Fibroblast of pulmonary artery (primary cell): ENCODE measurements around the gene SLC9A9.

Experiments
- DNase-seq: peaks from one replicate; pipeline ENCODE4 v3.0.0-alpha.2; 2010; ENCODE audit warnings: low read depth
- H3K4me3 ChIP-seq: replicated peaks from 2 replicates; pipeline ENCODE4 v1.5.1; 2011; ENCODE audit warnings: low read depth, mild to moderate bottlenecking, control low read depth, low read length, moderate library complexity
- TF ChIP-seq, protein P1 (sequence below): IDR thresholded peaks from 2 replicates; pipeline ENCODE4 v1.5.1; 2011; ENCODE audit warnings: mild to moderate bottlenecking, control low read depth, low read length, inconsistent platforms; ENCODE audit errors: missing control alignments

The SLC9A9 gene

DNA sequence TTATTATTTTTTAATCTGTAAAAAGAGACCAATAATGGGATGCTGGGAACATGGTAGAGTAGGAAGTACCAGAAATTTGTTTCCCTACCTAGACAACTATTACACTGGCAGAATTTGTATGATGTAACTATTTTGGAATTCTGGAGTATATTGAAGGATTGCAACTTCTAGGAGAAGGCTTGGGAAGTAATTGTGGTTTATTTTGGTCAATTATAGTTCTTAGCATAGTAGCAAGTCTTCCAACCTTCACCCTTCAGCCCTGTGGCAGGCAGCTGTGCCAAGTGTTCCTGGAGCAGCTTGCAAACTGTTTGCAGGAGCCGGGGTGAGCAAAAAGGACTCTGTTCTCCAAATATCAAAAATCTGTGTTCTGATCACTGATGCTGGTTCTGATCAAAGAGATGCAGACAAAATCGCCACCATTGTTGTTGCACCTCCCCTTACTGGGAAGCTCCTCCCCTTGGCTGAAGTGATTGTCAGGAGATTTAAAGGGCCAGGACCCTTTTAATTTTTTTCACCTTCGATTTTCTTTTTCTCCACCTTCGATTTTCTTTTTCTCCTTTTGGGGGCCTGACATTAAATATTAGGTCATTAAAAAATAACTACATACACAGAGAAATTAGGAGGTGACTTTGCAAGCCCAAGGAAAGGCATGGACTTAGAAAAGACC is 363.3 kb downstream of the SLC9A9 start:
- TF ChIP-seq, protein P1, sequence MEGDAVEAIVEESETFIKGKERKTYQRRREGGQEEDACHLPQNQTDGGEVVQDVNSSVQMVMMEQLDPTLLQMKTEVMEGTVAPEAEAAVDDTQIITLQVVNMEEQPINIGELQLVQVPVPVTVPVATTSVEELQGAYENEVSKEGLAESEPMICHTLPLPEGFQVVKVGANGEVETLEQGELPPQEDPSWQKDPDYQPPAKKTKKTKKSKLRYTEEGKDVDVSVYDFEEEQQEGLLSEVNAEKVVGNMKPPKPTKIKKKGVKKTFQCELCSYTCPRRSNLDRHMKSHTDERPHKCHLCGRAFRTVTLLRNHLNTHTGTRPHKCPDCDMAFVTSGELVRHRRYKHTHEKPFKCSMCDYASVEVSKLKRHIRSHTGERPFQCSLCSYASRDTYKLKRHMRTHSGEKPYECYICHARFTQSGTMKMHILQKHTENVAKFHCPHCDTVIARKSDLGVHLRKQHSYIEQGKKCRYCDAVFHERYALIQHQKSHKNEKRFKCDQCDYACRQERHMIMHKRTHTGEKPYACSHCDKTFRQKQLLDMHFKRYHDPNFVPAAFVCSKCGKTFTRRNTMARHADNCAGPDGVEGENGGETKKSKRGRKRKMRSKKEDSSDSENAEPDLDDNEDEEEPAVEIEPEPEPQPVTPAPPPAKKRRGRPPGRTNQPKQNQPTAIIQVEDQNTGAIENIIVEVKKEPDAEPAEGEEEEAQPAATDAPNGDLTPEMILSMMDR, result no peak
- no peak overlapping the region for H3K4me3 ChIP-seq
- DNase-seq, result no peak

DNA sequence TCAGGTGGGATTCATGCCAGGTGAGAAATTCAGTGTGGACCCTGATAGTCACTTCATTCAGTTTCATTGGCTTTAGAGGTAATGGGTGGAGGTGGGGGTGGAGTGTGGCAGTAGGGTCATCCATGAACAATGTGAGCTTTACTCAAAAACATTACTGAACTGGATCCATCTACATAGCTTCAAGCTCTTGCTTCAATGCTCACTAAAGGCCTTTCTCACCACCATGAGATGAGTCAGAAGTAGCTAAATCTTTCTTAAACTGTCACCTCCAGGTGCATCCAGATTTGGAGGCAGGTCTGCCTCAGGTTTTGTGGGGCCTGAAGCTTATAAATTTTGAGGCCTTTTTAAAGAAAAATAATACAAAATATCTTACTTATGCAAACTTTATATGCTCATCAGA is 365.1 kb downstream of the SLC9A9 start:
- DNase-seq, result no peak
- H3K4me3 ChIP-seq, result no peak overlapping the region
- TF ChIP-seq, protein P1, result no peak

DNA sequence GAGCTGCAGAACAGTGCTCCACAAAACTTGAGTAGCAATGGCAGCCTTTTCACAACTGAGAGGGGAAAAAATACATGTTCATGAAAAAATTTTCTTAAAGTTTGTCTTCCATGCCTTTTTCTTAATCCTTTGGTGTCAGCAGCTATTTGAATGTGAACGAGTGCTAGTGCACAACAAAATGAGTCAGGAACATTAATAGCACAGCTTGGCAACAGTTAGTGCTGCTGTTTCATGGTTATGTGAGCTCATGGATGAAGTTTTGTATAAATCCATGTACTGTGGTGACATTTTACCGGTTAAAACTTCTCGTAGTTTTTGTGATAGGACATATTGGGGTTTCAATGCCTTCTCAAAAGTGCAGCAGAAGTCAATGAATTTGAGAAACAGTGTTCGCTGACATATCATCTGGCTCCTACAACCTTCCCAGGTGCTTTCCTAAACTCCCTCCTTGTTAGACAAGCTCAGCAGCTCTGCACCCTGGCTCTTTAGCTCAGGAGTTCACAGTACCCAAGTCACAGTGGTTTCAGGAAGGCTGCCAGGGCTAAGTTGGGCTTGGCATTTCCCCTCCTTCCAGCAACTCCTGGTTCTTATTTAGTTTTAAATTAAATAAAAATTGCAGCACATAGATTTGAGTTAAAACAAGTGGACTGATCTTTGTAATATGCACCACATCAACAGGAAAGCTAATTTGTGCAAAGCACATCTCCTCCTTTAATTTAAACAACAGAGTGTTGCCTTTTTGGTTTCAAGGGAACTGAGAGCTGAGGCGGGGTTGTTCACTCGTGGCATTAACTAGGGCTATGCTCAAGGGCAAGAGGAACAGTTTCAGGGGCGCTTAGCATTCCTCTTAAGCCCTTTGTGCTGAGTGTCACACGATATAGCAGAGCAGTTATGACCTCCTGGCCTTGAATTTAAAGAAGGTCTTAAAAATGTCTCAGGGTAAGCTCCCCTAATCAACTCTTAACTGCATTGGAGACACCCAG is 365.9 kb downstream of the SLC9A9 start:
- TF ChIP-seq, protein P1, result no peak
- no peak overlapping the region for H3K4me3 ChIP-seq
- no peak for DNase-seq

DNA sequence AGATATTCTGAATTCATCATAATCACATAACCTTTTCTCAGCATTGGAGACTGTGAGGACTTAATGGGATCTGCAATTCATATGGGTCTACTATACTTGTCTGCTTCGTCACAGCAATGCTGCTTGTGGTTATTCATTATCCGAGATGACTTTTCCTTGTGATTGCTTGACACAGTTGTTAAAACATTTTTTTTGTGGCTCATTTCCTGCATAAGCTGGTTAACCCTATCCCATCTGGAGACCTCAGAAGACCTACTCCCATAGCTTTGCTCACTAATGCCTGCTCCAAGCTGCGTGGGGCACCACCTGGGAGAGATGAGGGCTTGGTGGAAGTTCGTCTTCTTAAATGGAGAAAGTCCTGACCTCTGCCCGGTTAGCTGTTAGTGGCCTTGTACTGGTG is 367.9 kb downstream of the SLC9A9 start:
- TF ChIP-seq, protein P1, result no peak
- no peak overlapping the region for H3K4me3 ChIP-seq
- peak; percentile 21 for DNase-seq

DNA sequence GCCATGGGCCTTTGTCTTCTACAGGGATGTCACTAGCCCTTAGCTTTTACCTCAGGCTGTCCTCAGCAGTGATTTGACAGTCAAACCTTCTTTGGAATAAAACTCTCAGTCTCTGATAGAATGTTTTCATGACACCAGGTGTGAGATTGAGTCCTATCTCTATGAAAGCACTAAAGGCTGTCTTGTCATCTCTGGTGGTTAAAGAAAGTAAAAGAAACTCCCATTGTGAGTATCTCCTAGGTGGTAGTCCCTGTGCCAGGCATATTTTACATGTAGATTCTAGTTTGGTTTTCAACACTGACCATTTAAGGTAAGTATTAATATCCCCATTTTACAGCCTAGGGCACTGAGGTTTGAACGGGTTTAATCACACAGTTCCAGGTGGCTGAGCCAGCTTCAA is 368.5 kb downstream of the SLC9A9 start:
- DNase-seq, result no peak
- no peak overlapping the region for H3K4me3 ChIP-seq
- TF ChIP-seq, protein P1, result no peak

DNA sequence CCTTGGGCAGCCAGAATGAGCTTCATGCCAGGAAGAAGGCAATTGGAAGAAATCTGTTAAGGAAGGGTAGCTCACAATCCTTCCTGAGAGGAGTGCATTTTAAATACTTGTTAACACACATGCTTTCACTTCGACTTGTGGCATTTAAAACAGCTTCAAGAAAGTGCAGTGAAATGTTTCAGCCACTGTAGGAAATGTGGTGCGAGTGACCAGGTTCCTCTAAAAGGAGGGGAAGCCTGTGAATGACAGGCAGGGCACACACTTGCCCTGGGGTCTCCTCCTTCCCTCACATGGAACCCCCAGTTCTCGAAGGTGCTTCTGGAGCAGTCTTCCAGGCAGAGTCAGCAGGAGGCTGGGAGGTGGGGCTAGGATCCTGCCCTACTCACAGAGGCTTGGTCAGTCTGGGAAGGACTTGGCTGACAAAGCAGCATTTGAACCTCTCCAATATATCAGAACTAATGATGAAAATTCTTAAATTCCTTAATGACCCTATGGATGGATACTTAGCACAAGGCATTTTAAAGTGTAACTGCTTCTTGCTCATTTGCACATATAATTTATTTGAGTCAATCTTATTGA is 370.1 kb downstream of the SLC9A9 start:
- DNase-seq, result no peak
- TF ChIP-seq, protein P1, result no peak

More for the DNA sequence above, 370.1 kb downstream of the SLC9A9 start:
- no peak overlapping the region for H3K4me3 ChIP-seq
